ENCODE data around the gene BPIFB4.
"Not testable (repeated sequence)": the region's sequence is repeated elsewhere in the genome, so short reads cannot be mapped to it uniquely, and the experiment has no call there.

BPIFB4 gene

DNA sequence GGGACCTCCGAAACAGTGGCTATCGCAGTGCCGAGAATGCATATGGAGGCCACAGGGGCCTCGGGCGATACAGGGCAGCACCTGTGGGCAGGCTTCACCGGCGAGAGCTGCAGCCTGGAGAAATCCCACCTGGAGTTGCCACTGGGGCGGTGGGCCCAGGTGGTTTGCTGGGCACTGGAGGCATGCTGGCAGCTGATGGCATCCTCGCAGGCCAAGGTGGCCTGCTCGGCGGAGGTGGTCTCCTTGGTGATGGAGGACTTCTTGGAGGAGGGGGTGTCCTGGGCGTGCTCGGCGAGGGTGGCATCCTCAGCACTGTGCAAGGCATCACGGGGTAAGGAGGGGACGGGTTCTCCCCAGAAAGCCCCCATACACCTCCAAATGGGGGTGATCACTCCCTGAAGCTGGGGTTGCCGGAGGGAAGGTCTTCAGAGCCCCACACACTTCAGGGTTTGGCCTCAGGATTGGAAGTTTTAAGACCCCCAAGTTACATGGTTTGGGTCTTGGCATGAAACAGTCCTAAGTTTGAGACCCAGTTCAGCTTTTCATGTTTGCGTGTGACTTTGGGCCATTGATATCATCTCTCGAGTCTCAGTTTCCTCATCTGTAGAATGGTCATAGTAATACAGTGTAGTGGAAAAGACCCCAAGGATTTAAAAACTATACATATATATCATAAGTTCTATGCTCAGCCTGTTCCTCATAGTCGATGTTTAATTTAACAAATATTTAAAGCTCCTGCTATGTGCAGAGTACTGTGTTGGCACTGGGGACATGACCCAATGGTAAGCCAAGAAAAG lies 4.3 kb downstream of the BPIFB4 start:
- no peak for DNase-seq (ENCODE audit: insufficient read length, low spot score)

DNA sequence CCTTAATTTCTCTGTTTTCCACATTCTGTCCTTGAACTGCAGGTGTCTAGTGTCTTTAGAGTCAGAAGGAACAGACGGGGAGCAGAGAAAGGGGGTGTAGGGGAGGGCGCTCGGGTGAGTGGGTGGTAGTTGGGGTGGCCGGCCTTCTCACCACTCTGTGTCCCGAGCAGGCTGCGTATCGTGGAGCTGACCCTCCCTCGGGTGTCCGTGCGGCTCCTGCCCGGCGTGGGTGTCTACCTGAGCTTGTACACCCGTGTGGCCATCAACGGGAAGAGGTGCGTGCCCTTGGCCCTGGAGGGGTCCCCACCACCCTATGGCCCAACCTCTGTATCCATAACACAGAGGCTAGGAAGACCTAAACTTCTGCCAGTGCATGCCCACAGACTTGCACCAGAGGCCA lies 5.3 kb downstream of the BPIFB4 start:
- FAIRE-seq = no peak
- DNase-seq (ENCODE audit: insufficient read length, low spot score) = no peak

More for the DNA sequence above, 4.3 kb downstream of the BPIFB4 start:
- FAIRE-seq = no peak

- DNase-seq (ENCODE audit: insufficient read length, low spot score) = no peak
- no peak for FAIRE-seq
These were observed 6.7 kb downstream of the BPIFB4 start for GRCh38 chr20:33086052-33086722.

- FAIRE-seq = no peak
These were observed 11.7 kb downstream of the BPIFB4 start for GRCh38 chr20:33091147-33091546.

GRCh38 chr20:33091693-33092092 lies 12.2 kb downstream of the BPIFB4 start:
- DNase-seq (ENCODE audit: insufficient read length, low spot score) (no peak), FAIRE-seq (no peak)

More at GRCh38 chr20:33091147-33091546, 11.7 kb downstream of the BPIFB4 start:
- no peak for DNase-seq (ENCODE audit: insufficient read length, low spot score)

DNA sequence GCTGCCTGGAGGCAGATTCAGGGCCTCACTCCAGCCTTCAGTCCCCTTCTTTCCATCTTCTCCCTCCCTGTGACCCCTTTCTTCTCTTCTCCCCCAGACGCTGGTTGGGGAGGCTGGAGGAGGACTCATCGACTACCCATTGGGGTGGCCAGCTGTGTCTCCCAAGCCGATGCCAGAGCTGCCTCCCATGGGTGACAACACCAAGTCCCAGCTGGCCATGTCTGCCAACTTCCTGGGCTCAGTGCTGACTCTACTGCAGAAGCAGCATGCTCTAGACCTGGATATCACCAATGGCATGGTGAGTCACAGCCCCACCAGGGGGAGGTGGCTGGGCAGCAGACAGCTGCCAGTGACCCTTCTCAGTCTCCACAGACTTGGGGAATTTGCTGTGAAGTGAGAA lies 12.9 kb downstream of the BPIFB4 start:
- DNase-seq (ENCODE audit: insufficient read length, low spot score) (no peak), FAIRE-seq (no peak)

DNA sequence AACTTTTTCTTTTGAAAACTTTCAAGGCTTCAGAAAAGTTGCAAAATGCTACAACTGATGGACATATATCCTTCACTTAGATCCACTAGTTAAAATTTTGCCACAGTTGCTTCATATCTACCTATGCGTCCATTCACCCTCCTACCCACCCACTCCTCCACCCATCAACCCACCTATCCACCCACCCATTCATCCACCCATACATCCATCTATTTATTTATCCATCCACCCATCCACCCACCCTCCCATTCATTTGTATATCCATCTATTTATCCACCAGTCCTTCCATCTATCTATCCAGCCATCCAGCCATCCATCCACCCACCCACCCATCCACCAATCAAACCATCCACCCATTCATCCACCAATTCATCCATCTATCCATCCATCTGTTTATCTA lies 13.6 kb downstream of the BPIFB4 start:
- FAIRE-seq = no peak
- no peak for DNase-seq (ENCODE audit: insufficient read length, low spot score)

- DNase-seq (ENCODE audit: insufficient read length, low spot score) (no peak), FAIRE-seq (no peak)
These were observed 14.1 kb downstream of the BPIFB4 start for GRCh38 chr20:33093582-33093981.

DNA sequence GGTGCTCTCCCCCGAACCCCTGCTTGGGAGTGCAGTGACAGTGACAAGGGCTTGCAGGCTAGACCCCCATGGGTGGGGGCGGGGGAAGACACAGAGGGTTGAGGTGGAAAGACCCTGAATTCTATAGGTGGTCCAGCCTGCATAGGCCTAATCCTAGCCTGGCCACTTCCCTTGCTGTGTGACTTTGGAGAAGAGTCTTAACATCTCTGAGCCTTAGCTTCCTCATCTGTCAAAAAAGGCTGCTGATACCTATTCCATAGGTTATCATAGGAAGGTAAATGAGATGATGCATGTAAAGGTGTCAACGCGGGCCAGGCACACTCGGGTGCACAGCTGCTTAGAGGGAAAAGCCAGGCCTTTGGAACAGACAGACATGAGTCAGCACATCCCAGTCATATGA lies 15.8 kb downstream of the BPIFB4 start:
- no peak for FAIRE-seq
- DNase-seq (ENCODE audit: insufficient read length, low spot score) = no peak

GRCh38 chr20:33095902-33096584 lies 16.6 kb downstream of the BPIFB4 start:
- peak; percentile 61 for DNase-seq (ENCODE audit: insufficient read length, low spot score)
- FAIRE-seq = peak; percentile 81

DNA sequence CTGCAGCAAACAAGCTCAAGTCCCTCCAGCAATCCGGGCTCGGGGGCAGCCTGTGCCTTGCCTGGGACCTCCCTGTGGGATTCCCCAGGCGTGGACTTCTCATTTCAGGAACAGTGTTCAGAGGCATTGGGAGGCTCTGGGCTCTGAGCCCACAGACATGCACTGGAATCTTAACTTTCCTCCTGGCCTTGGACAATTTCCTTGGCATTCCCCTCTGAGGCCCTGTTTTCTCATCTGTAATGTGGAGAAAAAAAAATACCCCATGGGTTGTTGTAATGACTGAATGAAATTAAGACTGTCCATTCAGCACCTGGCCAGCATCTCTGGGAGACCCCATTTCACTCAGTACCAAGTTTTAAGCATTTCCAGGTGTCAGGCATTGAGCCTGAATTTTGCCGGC lies 17.6 kb downstream of the BPIFB4 start:
- FAIRE-seq = no peak
- DNase-seq (ENCODE audit: insufficient read length, low spot score) = no peak

- FAIRE-seq (no peak), DNase-seq (ENCODE audit: insufficient read length, low spot score) (no peak)
These were observed 20.5 kb downstream of the BPIFB4 start for GRCh38 chr20:33099843-33100538.

- FAIRE-seq (no peak), DNase-seq (ENCODE audit: insufficient read length, low spot score) (no peak)
These were observed 24.1 kb downstream of the BPIFB4 start for GRCh38 chr20:33103556-33103955.

- DNase-seq (ENCODE audit: insufficient read length, low spot score) = no peak
These were observed 24.9 kb downstream of the BPIFB4 start for GRCh38 chr20:33104336-33104735.

DNA sequence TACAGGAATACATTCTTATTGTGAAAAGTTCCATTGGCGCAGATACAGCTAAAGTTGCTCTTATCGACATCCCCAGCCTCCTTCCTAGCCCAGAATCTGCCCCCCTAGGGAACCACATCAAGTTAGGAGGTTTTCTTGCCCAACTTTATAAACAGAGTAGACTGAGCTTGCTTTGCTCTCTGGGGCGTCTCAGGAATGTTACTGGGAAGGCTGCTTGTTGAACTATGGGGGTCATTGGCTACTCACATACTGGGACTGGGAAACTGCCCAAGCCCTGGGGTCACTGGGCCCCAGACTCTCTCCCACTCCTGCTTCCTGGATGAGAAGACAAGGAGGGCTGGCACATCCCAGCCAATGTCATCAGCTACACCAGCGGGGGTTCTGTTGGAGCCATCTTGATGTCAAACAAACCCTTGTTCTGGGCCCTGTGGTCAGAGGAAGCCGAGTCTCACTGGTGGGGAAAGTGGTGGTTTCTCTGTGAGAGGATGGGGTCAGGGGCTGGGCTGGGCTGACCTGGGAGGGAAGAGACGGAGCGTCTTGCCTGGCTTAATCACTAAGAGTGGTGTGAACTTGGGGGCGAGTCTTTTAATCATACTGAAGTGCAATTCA lies 26.0 kb downstream of the BPIFB4 start:
- no peak for FAIRE-seq
- DNase-seq (ENCODE audit: insufficient read length, low spot score) = no peak

More at GRCh38 chr20:33104336-33104735, 24.9 kb downstream of the BPIFB4 start:
- no peak for FAIRE-seq

GRCh38 chr20:33106058-33106620 lies 26.7 kb downstream of the BPIFB4 start:
- not testable (repeated sequence) for FAIRE-seq

DNA sequence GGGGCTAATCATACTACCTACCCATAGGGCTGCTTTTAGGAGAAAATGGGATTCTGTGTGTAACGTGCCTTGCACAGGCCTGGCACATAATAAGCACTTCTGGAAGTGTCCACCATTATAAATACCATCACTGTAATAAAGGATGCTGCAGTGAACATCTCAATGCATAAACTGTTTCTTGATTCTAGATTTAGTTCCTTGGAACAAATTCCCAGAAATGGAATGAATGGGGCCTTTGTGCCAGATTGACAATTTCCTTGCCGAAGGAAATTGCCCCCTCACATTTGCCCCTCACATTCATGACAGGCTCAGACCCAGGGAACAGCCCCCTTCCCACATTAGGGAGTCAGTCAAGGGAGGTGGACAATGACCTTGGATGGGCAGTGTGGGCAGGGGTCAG lies 29.2 kb downstream of the BPIFB4 start:
- FAIRE-seq = no peak
- DNase-seq (ENCODE audit: insufficient read length, low spot score) = no peak

More at GRCh38 chr20:33106058-33106620, 26.7 kb downstream of the BPIFB4 start:
- not testable (repeated sequence) for DNase-seq (ENCODE audit: insufficient read length, low spot score)

GRCh38 chr20:33110147-33110825 lies 30.8 kb downstream of the BPIFB4 start:
- no peak for FAIRE-seq
- no peak for DNase-seq (ENCODE audit: insufficient read length, low spot score)

DNA sequence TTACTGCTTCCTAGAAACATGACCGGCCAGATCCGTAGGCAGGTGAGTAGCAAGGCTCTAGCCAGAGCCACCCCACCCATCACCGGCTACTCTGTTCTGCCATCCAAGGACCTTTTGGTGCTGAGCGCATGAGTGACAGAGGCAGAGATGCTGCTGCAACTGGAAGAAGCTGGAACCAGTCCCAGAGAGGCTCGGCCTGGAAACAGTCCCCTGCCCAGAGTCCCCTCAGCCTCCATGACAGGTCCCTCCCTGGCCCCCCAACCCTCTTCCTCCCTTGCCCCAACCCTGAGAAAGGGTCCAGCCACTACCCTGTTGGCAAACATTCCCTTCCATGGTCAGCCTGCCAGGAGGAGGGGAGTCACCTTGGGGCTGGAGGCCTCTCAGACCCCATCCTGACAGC lies 31.9 kb downstream of the BPIFB4 start:
- FAIRE-seq (no peak), DNase-seq (ENCODE audit: insufficient read length, low spot score) (no peak)
